ENCODE data around the gene LDB3.

DNA sequence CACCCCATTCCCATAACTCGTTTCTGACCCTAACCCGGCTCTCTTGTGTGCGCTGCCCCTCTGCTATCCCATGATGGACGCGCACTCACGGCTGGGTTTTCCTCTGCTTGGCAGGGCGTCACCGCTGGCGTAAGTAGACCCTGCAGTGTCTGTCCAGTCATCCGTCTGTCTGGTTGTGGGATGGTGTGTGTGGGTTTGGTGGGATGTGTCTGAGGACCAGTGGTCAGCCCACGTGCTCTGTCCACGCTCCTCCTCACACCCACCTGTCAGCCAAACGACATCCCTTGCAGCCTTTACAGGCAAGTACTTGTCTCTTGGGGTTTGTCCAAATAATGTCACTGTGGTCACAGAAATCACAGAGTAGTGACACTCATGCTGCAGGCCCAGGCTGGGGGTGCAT is 20.8 kb downstream of the LDB3 start:
- no peak for TF ChIP-seq CTCF (IDR thresholded peaks at IDR 0.05)
- no peak for TF ChIP-seq POLR2A (IDR thresholded peaks at IDR 0.05)
